Thoracic aorta (tissue), 2 donors: ENCODE data around the gene GNAI2. TPM values are rescaled to one million over a fixed set of nuclear protein-coding genes. Genes with fewer than 3 reads are reported as not detected.

Experiments used
- ATAC-seq: fragments of 150-250 bp; one replicate; pipeline ENCODE4 v1.8.0; 2017; ENCODE audit warnings: low read depth; ENCODE audit not compliant: insufficient number of reproducible peaks, low FRiP score
- DNase-seq: peaks from one replicate; pipeline ENCODE4 v3.0.0-alpha.2; 2020; ENCODE audit warnings: low spot score
- H3K27ac ChIP-seq, 2 donors: fragments of 200-600 bp; sonication (generic); 1 replicate in 1 of 2; 2 replicates in 1 of 2; pipeline ENCODE4 v1.5.1; 2016; ENCODE audit warnings: mild to moderate bottlenecking in 2 of 2, moderate library complexity in 2 of 2
- H3K27me3 ChIP-seq: fragments of 200-600 bp; sonication (generic); replicated peaks from 2 replicates; pipeline ENCODE4 v1.6.0; 2016; ENCODE audit warnings: mild to moderate bottlenecking; ENCODE audit not compliant: insufficient read depth
- H3K36me3 ChIP-seq: fragments of 200-600 bp; sonication (generic); one replicate; pipeline ENCODE4 v1.5.1; 2016
- H3K4me1 ChIP-seq, 2 donors: fragments of 200-600 bp; sonication (generic); 1 replicate in 1 of 2; 2 replicates in 1 of 2; pipeline versions ENCODE4 v1.5.1 to v1.6.0; 2016; ENCODE audit warnings: low read depth in 2 of 2, mild to moderate bottlenecking in 1 of 2; ENCODE audit not compliant: control insufficient read depth in 1 of 2
- H3K4me3 ChIP-seq: fragments of 200-600 bp; sonication (generic); 2 replicates; pipeline ENCODE4 v1.5.1; 2016; ENCODE audit warnings: mild to moderate bottlenecking
- H3K9me3 ChIP-seq: fragments of 200-600 bp; sonication (generic); 2 replicates; pipeline ENCODE4 v1.5.1; 2016
- total RNA-seq, 2 donors: library from RNA; depleted of rRNA; stranded (reverse); fragments of >200 nt; gene quantifications; one replicate each; pipeline versions ENCODE4 v1.1.0 to v1.2.3, GENCODE V29; 2016
- TF ChIP-seq, protein P1 (sequence below): fragments of 200-600 bp; sonication (generic); IDR thresholded peaks from one replicate; pipeline ENCODE4 v1.5.1; 2019; ENCODE audit warnings: antibody characterized with exemption

GNAI2 gene
- total RNA-seq, 2 donors from 2014 or later, result 183 to 337 TPM

DNA sequence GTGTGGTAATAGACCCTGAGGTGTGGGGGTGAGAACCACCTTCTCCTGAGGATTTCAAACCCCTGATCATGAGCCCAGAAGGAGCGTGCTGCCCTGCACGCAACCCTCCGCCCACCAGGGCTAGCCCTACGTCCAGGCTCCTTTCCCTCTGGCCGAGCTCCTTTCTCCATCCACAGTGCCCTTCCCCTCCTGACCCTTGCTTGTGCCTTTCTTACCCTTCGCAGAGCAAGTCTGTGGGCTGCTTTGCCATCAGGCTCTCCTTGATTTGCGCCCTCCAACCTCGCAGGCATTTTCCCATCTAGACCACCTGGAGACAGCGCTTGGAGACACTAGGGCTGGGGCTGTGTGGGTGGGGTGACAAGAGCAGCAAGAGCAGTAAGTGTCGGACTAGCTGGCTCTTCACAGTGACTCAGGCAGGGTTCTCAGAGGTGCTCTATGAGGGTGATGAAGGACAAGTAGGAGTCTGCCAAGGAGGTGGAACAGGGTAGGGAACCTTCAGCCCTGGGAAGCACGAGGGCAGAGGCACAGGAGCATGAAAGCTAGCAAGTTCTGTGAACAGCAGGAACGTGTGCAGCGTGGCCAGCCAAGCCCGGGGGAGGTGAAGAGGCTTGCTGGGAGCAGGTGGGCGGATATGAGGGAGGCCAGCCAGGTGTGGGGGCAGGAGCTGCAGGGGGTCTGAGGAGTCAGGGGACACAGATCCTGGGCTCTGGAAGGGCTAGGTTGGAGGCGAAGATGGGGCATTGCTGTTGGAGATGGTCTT, 33.5 kb upstream of the GNAI2 start:
- no peak for DNase-seq
- TF ChIP-seq, protein P1, sequence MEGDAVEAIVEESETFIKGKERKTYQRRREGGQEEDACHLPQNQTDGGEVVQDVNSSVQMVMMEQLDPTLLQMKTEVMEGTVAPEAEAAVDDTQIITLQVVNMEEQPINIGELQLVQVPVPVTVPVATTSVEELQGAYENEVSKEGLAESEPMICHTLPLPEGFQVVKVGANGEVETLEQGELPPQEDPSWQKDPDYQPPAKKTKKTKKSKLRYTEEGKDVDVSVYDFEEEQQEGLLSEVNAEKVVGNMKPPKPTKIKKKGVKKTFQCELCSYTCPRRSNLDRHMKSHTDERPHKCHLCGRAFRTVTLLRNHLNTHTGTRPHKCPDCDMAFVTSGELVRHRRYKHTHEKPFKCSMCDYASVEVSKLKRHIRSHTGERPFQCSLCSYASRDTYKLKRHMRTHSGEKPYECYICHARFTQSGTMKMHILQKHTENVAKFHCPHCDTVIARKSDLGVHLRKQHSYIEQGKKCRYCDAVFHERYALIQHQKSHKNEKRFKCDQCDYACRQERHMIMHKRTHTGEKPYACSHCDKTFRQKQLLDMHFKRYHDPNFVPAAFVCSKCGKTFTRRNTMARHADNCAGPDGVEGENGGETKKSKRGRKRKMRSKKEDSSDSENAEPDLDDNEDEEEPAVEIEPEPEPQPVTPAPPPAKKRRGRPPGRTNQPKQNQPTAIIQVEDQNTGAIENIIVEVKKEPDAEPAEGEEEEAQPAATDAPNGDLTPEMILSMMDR, result no peak
- Histone ChIP-seq H3K36me3 (no peaks in the 10 kb centered on the region), H3K27me3 (no peaks in the 10 kb centered on the region), H3K9me3 (no peaks in the 10 kb centered on the region), H3K4me3 (no peak overlapping the region), H3K27ac (no peak overlapping the region), H3K4me1 (peaks cover 4 to 14% of the 10 kb centered on the region in 2 donors)
- ATAC-seq, result no peak

DNA sequence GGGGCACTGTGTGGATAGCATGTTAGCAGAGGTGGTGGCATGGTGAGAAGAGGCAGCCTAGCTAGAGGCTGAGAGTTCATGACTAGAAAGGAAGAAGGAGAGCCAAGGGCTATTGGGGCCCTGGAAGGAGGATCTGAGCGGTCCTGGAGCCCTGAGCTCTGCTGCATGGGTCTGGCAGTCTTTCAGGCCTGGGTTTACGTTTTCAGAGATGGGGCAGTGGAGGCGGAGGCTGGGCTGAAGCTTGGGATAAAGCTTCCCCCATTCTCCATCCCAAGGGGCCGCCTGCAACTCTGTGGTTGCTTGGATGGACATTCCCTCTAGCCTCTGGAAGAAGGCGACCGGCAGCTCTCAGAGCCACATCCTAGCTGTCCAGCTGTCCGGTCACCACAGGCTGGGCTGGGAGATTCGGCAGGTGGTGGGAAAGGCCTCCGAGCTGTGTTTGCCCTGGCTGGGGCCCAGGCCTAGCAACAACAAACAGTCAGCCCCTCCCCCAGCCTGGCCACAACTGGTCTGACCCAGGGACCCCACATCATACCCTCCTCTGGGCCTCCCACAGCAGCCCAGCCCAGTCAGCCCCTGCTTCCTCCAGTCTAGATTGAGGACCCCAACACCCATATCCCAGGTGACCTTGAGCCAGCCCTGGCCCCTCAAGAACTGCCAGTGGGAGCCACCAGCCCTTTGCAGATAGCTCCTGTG, 32.7 kb upstream of the GNAI2 start:
- ATAC-seq (no peak), DNase-seq (no peak)
- no peaks in the 10 kb centered on the region for H3K36me3 ChIP-seq
- no peaks in the 10 kb centered on the region for H3K27me3 ChIP-seq
- no peak overlapping the region for H3K4me3 ChIP-seq
- H3K9me3 ChIP-seq, result no peaks in the 10 kb centered on the region
- TF ChIP-seq, protein P1, result no peak
- H3K27ac ChIP-seq, result no peak overlapping the region
- peaks cover 4 to 14% of the 10 kb centered on the region in 2 donors for H3K4me1 ChIP-seq

DNA sequence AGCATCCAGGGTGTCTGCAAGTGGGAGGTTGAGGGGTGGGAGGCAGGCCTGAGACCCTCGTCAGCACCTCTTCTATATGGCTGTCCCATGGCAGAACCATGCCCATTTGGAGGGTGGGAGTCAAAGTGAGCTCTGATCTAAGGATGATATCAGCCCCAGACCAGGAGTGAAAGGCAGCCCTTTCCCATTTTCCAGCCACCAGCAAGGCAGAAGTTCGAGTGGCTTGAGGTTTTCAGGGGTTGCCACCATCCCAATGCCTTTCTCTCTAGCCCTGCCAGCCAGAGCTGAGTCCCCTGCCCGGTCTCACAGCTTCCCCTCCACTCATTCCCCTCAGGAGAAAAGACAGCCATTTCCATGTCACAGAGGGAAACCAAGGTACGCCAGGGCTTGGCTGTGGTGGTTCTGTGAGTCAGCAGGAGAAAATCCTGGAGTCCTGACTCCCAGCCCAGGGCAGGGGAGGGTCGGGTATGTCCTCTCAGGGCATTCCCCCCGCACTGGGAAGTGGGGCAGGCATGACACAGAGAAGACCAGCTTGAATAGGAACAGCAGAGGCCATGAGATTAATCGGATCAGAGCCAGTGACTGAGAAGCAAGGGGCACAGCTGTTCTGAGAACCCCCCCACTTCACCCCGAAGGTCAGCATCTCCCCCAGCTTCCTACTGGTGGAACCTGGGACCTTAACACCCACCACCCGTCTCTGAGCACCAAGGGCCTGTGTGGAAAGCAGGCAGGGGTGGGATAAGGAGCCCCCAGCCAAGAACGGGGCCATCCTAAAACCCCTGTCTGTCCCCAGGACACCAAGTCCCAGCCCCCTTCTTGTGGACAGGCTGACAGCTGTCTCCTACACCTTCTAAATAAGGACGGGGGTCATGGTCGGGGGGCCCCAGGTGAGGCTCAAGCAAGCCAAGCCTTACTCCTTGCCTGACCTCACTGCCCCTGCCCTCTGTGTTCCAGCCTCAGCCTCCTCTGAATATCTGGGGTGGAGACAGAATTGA, 31.9 kb upstream of the GNAI2 start:
- Histone ChIP-seq H3K4me1 (peaks cover 4 to 14% of the 10 kb centered on the region in 2 donors), H3K27ac (no peak overlapping the region), H3K27me3 (no peaks in the 10 kb centered on the region), H3K4me3 (no peak overlapping the region), H3K36me3 (no peaks in the 10 kb centered on the region), H3K9me3 (no peaks in the 10 kb centered on the region)
- TF ChIP-seq, protein P1, result no peak
- ATAC-seq (no peak), DNase-seq (no peak)

DNA sequence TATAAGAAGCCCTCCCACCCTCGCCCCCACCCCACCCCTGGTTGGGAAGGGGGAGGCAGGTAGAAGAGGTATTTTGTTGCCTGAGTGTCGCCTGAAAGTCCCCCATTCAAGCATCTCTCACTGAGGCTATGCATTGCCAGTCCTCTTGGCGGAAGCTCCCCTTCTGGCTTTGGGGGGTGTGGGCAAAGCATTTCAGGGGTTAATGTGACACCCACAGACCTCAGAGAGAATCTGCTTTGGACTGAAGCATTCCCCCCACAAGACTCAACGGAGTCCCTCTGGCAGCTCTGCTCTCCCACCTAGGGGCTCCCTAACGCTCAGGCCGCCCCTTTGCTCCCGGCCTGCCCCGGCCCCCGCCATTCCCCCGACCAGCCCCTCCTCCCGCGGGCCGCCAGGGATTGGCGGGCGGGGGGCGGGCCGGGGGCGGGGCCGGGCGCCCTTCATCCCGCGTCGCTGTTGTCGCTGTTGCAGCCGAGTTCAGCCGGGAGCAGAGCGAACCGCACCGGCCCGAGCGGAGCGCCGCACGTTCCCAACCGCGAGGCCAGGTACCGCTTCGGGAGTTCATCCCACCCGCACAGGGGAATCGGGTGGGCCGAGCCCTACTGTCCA, 31.1 kb upstream of the GNAI2 start, which contains the start of gene SLC38A3:
TSS of gene SLC38A3 (plus strand) at position 468 of the 609 bp plus-strand sequence. CDS start 8,929 bp downstream, outside the sequence.
- TF ChIP-seq, protein P1, result no peak
- Histone ChIP-seq H3K4me1 (peaks cover 4 to 14% of the 10 kb centered on the region in 2 donors), H3K27me3 (no peaks in the 10 kb centered on the region), H3K4me3 (peak within 1 kb of the TSS; percentile 73), H3K36me3 (no peaks in the 10 kb centered on the region), H3K9me3 (no peaks in the 10 kb centered on the region), H3K27ac (no peak within 1 kb of the TSS)
- DNase-seq (no peak), ATAC-seq (no peak)
